ENCODE measurements around the gene ADAMTSL1.
A peak's percentile ranks its signal among the peaks of the same experiment; 100 is the strongest.

ADAMTSL1 gene

DNA sequence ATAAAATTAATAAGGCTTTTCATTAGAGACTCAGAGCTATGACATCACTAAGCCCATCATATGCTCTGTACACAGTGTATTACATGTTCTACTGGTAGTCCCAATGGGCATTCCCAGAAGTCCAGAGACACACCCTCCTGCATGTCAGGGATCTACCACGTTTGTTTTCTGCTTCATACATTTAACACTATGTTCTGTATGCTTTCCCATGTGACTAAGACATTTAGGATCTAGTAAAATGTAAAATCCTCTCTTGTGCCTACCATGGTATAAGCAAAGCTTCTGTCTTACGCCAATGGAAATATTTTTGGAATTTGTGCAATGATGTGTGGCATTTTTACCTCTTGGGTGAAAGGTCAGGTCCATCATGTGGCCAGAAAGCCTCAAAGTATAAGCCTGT, 192.4 kb downstream of the ADAMTSL1 start:
- Histone ChIP-seq H3K27ac (ENCODE audit: extremely low read depth, low read depth, low read length) (no peak overlapping the region), H3K4me3 (ENCODE audit: low read depth, low read length) (no peak overlapping the region), H3K9me3 (ENCODE audit: control insufficient read depth, insufficient read depth, low read depth, low read length) (no peaks in the 10 kb centered on the region), H3K36me3 (ENCODE audit: control insufficient read depth in 2 of 2, insufficient read depth in 1 of 2, low read length in 2 of 2) (no peaks in the 10 kb centered on the region), H3K4me1 (ENCODE audit: control insufficient read depth, insufficient read depth, low read length) (peaks cover 5% of the 10 kb centered on the region; the same call in 1 of the 2 replicates)
- ChIA-PET POLR2A (interaction anchor here (1.5 kb wide), 1 partner anchor 13 kb away, joined by 4 read pairs; no protein-coding TSS in a partner anchor), CTCF (interaction anchor here (0.7 to 2.0 kb wide), 2 partner anchors 362 to 1867 kb away, joined by 3 to 4 read pairs; no protein-coding TSS in a partner anchor)
- no peak for TF ChIP-seq ZNF837 (tag by site-specific recombination; IDR thresholded peaks at IDR 0.05)
- 0 out of 2 replicates have a peak, but pooled peaks have one; percentile 18 for TF ChIP-seq ZNF629 (tag by site-specific recombination; IDR thresholded peaks at IDR 0.05)
- 0 out of 2 replicates have a peak, but pooled peaks have one; percentile 36 for TF ChIP-seq KLF10 (tag by site-specific recombination; IDR thresholded peaks at IDR 0.05)

DNA sequence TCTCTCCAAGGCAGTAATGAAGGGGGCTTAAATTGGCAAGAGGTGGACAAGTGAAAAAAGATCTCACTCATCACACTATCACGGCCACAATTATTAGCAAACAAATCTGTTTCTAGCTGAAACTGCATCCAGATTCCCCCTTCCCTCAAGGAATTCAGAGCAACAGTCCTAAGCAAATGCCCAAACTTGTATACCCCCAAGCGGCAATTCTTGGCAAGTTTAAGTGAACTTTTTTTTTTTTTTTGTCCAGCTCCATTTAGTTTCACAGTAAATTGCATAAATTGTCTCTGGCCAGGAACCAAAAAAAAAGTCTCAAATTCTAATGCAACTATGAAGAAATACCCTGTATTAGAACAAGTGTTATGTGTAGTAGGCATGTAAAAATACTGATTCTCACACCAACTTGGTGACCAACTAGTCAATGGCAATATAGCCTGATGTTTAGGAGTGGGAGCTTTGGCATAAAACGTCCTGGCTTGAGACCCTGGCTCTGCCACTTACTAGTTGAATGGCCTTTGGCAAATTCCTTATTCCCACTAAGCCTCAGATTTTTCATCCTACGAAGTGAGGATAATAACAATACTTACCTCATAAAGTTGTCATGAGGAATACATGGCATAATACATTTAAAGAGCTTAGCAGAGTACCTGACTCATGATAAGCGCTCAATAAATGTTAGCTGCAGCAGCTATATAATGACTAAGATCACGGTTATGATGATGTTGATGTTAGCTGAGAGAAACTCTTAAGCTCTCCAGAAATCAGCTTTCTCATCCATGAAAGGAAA, 193.2 kb downstream of the ADAMTSL1 start:
- Histone ChIP-seq H3K9me3 (ENCODE audit: control insufficient read depth, insufficient read depth, low read depth, low read length) (no peaks in the 10 kb centered on the region), H3K4me1 (ENCODE audit: control insufficient read depth, insufficient read depth, low read length) (peaks cover 5% of the 10 kb centered on the region; the same call in 1 of the 2 replicates), H3K4me3 (ENCODE audit: low read depth, low read length) (no peak overlapping the region), H3K36me3 (ENCODE audit: control insufficient read depth in 2 of 2, insufficient read depth in 1 of 2, low read length in 2 of 2) (no peaks in the 10 kb centered on the region), H3K27ac (ENCODE audit: extremely low read depth, low read depth, low read length) (no peak overlapping the region)
- CTCF ChIA-PET: interaction anchor here (0.7 to 2.0 kb wide), 2 partner anchors 361 to 1868 kb away, joined by 3 to 4 read pairs; no protein-coding TSS in a partner anchor
- POLR2A ChIA-PET: no interaction called here
- no peak for TF ChIP-seq ZNF776 (tag by site-specific recombination; IDR thresholded peaks at IDR 0.05; ENCODE audit: borderline replicate concordance)
- TF ChIP-seq, protein P1, sequence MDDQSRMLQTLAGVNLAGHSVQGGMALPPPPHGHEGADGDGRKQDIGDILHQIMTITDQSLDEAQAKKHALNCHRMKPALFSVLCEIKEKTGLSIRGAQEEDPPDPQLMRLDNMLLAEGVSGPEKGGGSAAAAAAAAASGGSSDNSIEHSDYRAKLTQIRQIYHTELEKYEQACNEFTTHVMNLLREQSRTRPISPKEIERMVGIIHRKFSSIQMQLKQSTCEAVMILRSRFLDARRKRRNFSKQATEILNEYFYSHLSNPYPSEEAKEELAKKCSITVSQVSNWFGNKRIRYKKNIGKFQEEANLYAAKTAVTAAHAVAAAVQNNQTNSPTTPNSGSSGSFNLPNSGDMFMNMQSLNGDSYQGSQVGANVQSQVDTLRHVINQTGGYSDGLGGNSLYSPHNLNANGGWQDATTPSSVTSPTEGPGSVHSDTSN (CRISPR knock-in tag; IDR thresholded peaks at IDR 0.05): no peak
- no peak for TF ChIP-seq ZNF510 (tag by site-specific recombination; IDR thresholded peaks at IDR 0.05; ENCODE audit: insufficient replicate concordance)
- no peak for TF ChIP-seq ZNF654 (tag by site-specific recombination; IDR thresholded peaks at IDR 0.05; ENCODE audit: low read depth)
- TF ChIP-seq ZNF843 (tag by site-specific recombination; IDR thresholded peaks at IDR 0.05): peak; percentile 89
- TF ChIP-seq, protein P2, sequence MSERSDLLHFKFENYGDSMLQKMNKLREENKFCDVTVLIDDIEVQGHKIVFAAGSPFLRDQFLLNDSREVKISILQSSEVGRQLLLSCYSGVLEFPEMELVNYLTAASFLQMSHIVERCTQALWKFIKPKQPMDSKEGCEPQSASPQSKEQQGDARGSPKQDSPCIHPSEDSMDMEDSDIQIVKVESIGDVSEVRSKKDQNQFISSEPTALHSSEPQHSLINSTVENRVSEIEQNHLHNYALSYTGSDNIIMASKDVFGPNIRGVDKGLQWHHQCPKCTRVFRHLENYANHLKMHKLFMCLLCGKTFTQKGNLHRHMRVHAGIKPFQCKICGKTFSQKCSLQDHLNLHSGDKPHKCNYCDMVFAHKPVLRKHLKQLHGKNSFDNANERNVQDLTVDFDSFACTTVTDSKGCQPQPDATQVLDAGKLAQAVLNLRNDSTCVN (tag by site-specific recombination; optimal IDR thresholded peaks at IDR 0.05): no peak
- no peak for TF ChIP-seq ZBTB17 (tag by site-specific recombination; IDR thresholded peaks at IDR 0.05)
- no peak for TF ChIP-seq YY1 (tag by site-specific recombination; IDR thresholded peaks at IDR 0.05)
- peak; percentile 10; the same call in 1 of the 2 replicates for TF ChIP-seq GLI2 (tag by site-specific recombination; IDR thresholded peaks at IDR 0.05; ENCODE audit: borderline replicate concordance, low read depth)
- peak; percentile 73; the same call in 1 of the 2 replicates for TF ChIP-seq OSR2 (tag by site-specific recombination; IDR thresholded peaks at IDR 0.05)
- no peak for TF ChIP-seq ZFP41 (tag by site-specific recombination; IDR thresholded peaks at IDR 0.05; ENCODE audit: borderline replicate concordance)
- TF ChIP-seq ZNF629 (tag by site-specific recombination; IDR thresholded peaks at IDR 0.05): peak; percentile 72
- TF ChIP-seq, protein P3, sequence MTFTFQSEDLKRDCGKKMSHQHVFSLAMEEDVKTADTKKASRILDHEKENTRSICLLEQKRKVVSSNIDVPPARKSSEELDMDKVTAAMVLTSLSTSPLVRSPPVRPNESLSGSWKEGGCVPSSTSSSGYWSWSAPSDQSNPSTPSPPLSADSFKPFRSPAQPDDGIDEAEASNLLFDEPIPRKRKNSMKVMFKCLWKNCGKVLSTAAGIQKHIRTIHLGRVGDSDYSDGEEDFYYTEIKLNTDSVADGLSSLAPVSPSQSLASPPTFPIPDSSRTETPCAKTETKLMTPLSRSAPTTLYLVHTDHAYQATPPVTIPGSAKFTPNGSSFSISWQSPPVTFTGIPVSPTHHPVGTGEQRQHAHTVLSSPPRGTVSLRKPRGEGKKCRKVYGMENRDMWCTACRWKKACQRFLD (tag by site-specific recombination; IDR thresholded peaks at IDR 0.05): no peak
- TF ChIP-seq ZNF10 (tag by site-specific recombination; IDR thresholded peaks at IDR 0.05): 0 out of 2 replicates have a peak, but pooled peaks have one; percentile 38
- TF ChIP-seq ZNF596 (tag by site-specific recombination; IDR thresholded peaks at IDR 0.05): peak; percentile 12; the same call in 1 of the 2 replicates
- no peak for TF ChIP-seq ZNF48 (tag by site-specific recombination; IDR thresholded peaks at IDR 0.05)
- no peak for TF ChIP-seq ZNF248 (tag by site-specific recombination; IDR thresholded peaks at IDR 0.05)
- TF ChIP-seq BCL11B (tag by site-specific recombination; IDR thresholded peaks at IDR 0.05; ENCODE audit: low read depth): 0 out of 2 replicates have a peak, but pooled peaks have one; percentile 32
- TF ChIP-seq GLIS1 (tag by site-specific recombination; IDR thresholded peaks at IDR 0.05): no peak
- TF ChIP-seq, protein P4, sequence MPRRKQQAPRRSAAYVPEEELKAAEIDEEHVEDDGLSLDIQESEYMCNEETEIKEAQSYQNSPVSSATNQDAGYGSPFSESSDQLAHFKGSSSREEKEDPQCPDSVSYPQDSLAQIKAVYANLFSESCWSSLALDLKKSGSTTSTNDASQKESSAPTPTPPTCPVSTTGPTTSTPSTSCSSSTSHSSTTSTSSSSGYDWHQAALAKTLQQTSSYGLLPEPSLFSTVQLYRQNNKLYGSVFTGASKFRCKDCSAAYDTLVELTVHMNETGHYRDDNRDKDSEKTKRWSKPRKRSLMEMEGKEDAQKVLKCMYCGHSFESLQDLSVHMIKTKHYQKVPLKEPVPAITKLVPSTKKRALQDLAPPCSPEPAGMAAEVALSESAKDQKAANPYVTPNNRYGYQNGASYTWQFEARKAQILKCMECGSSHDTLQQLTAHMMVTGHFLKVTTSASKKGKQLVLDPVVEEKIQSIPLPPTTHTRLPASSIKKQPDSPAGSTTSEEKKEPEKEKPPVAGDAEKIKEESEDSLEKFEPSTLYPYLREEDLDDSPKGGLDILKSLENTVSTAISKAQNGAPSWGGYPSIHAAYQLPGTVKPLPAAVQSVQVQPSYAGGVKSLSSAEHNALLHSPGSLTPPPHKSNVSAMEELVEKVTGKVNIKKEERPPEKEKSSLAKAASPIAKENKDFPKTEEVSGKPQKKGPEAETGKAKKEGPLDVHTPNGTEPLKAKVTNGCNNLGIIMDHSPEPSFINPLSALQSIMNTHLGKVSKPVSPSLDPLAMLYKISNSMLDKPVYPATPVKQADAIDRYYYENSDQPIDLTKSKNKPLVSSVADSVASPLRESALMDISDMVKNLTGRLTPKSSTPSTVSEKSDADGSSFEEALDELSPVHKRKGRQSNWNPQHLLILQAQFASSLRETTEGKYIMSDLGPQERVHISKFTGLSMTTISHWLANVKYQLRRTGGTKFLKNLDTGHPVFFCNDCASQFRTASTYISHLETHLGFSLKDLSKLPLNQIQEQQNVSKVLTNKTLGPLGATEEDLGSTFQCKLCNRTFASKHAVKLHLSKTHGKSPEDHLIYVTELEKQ (tag by site-specific recombination; IDR thresholded peaks at IDR 0.05; ENCODE audit: borderline replicate concordance): 0 out of 2 replicates have a peak, but pooled peaks have one; percentile 39
- no peak for TF ChIP-seq ZNF37A (tag by site-specific recombination; IDR thresholded peaks at IDR 0.05)
- TF ChIP-seq, protein P5, sequence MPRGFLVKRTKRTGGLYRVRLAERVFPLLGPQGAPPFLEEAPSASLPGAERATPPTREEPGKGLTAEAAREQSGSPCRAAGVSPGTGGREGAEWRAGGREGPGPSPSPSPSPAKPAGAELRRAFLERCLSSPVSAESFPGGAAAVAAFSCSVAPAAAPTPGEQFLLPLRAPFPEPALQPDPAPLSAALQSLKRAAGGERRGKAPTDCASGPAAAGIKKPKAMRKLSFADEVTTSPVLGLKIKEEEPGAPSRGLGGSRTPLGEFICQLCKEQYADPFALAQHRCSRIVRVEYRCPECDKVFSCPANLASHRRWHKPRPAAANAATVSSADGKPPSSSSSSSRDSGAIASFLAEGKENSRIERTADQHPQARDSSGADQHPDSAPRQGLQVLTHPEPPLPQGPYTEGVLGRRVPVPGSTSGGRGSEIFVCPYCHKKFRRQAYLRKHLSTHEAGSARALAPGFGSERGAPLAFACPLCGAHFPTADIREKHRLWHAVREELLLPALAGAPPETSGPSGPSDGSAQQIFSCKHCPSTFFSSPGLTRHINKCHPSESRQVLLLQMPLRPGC (tag by site-specific recombination; IDR thresholded peaks at IDR 0.05): peak; percentile 53; the same call in 1 of the 2 replicates
- TF ChIP-seq SP3 (tag by site-specific recombination; IDR thresholded peaks at IDR 0.05): peak; percentile 11; the same call in 1 of the 2 replicates
